B cell (primary cell): ENCODE data around the gene TRMO.

Experiments
- CTCF ChIP-seq: fragments of 200-600 bp; IDR thresholded peaks from one replicate; pipeline ENCODE4 v1.8.0; 2022; ENCODE audit warnings: antibody characterized with exemption, mild to moderate bottlenecking
- EZH2 ChIP-seq: IDR thresholded peaks from 2 replicates; pipeline ENCODE4 v1.6.1; 2012; ENCODE audit warnings: borderline replicate concordance, low read depth, mild to moderate bottlenecking, moderate library complexity, low read length; ENCODE audit not compliant: insufficient read depth, poor library complexity, severe bottlenecking

DNA sequence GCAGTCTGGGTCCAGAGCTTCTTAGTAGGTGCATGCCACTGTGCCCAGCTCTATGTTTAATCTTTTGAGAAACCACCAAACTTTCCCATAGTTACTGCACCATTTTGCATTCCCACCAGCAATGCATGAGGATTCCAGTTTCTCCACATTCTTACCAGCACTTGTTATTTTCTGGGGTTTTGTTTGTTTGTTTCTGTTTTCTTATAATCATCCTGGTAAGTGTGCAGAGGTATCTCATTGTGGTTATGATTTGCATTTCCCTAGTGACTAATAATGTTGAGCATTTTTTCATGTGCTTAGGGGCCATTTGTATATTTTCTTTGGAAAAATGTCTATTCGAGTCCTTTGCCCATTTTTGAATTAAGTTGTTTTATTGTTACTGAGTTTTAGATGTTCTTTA is 57.9 kb downstream of the TRMO start:
- no peak for TF ChIP-seq CTCF
- TF ChIP-seq EZH2: no peak
